HPDE6-E6E7 (cell line): ENCODE results near the gene MRPL43.

Experiments
- DNase-seq: peaks from one replicate; pipeline ENCODE4 v3.0.0; 2011; ENCODE audit warnings: missing footprints; ENCODE audit errors: extremely low spot score

Gene MRPL43

GRCh38 chr10:101003639-101004206 lies 16.4 kb upstream of the MRPL43 start:
- DNase-seq, result no peak

- DNase-seq, result no peak
Measured at GRCh38 chr10:101002456-101002855, 15.2 kb upstream of the MRPL43 start.

GRCh38 chr10:101001659-101002035 lies 14.3 kb upstream of the MRPL43 start:
- no peak for DNase-seq

GRCh38 chr10:101000915-101001658 lies 13.8 kb upstream of the MRPL43 start:
- no peak for DNase-seq

GRCh38 chr10:101000127-101000914 lies 13.0 kb upstream of the MRPL43 start:
- no peak for DNase-seq

- DNase-seq, result no peak
Measured at GRCh38 chr10:100999742-101000126, 12.4 kb upstream of the MRPL43 start, which contains the start of gene LZTS2. LZTS2 (plus strand) TSS chr10:100999808; CDS start chr10:101002539, 2,731 bp downstream.

- DNase-seq, result peak; percentile 77
Measured at GRCh38 chr10:100998991-100999741, 11.9 kb upstream of the MRPL43 start.

GRCh38 chr10:100998183-100998990 lies 11.1 kb upstream of the MRPL43 start:
- DNase-seq, result peak; percentile 89

- DNase-seq, result peak; percentile 84
Measured at GRCh38 chr10:100997360-100998182, 10.3 kb upstream of the MRPL43 start.

- DNase-seq, result no peak
Measured at GRCh38 chr10:100996678-100997359, 9.5 kb upstream of the MRPL43 start.

GRCh38 chr10:100995181-100995580 lies 7.9 kb upstream of the MRPL43 start:
- no peak for DNase-seq

GRCh38 chr10:100993986-100994708 lies 6.8 kb upstream of the MRPL43 start:
- no peak for DNase-seq

- DNase-seq, result no peak
Measured at GRCh38 chr10:100989088-100989487, 1.8 kb upstream of the MRPL43 start.

GRCh38 chr10:100988166-100988565 lies 869 bp upstream of the MRPL43 start:
- DNase-seq, result no peak

- no peak for DNase-seq
Measured at GRCh38 chr10:100987685-100988049, 370 bp upstream of the MRPL43 start.

- DNase-seq, result no peak
Measured at GRCh38 chr10:100986623-100986951, 710 bp downstream of the MRPL43 start.

GRCh38 chr10:100985336-100985735 lies 2.0 kb downstream of the MRPL43 start:
- no peak for DNase-seq

- DNase-seq, result no peak
Measured at GRCh38 chr10:100984672-100985177, 2.6 kb downstream of the MRPL43 start.
